K562 (cell line): ENCODE measurements around the gene LIMS1. TPM values are rescaled to one million over a fixed set of nuclear protein-coding genes. Genes with fewer than 3 reads are reported as not detected.

Experiments
- ATAC-seq: fragments of 200-7000 bp; cut with Tn5 transposase; 3 replicates; pipeline ENCODE4 v1.9.1; 2020; ENCODE audit warnings: moderate library complexity
- BruUV-seq: library from RNA; stranded (reverse); fragments of 400-500 nt; replicated peaks from 2 replicates; lab custom pipeline; 2021; lab: Mats Ljungman, UMichigan
- CTCF ChIA-PET: fragments of 300-600 bp; formaldehyde crosslinking; extraction: SDS; loops from one replicate; lab custom pipeline; 2021; ENCODE audit warnings: low intra/inter-chr PET ratio; lab: Yijun Ruan, JAX
- POLR2A ChIA-PET: fragments of 300-600, 350-650 bp; sonication (Branson Sonifier 250); formaldehyde crosslinking; extraction: SDS; loops from one replicate; lab custom pipeline; 2021; ENCODE audit warnings: antibody characterized with exemption, inconsistent platforms; lab: Yijun Ruan, JAX
- DNase-seq, 4 experiments: peaks; one replicate each; pipeline versions ENCODE4 v3.0.0 to v3.0.0-alpha.2; 2011 to 2018; ENCODE audit warnings: low spot score in 3 of 4, mixed read lengths in 3 of 4; ENCODE audit errors: extremely low read depth in 1 of 4
- FAIRE-seq: peaks from 2 replicates; lab custom pipeline; 2011; peaks lifted over from hg19 to GRCh38; lab: Jason Lieb, UNC
- H2AFZ ChIP-seq: 2 replicates; pipeline ENCODE4 v1.6.0; 2011; ENCODE audit warnings: low read depth, low read length, control low read depth, inconsistent platforms
- H3K27ac ChIP-seq: fragments of 200-600 bp; 3 replicates; pipeline ENCODE4 v1.8.0; 2011; ENCODE audit warnings: low read depth, mild to moderate bottlenecking, control low read depth, inconsistent platforms, low read length, moderate library complexity, mixed read lengths; ENCODE audit errors: extremely low read depth
- H3K27me3 ChIP-seq, 2 experiments: fragments of 300-600 bp in 1 of 2; 2 replicates in 1 of 2; 3 replicates in 1 of 2; pipeline versions ENCODE4 v1.6.0 to v1.8.0; 2011; ENCODE audit warnings: inconsistent platforms in 2 of 2, low read length in 2 of 2, mild to moderate bottlenecking in 1 of 2, mixed read lengths in 1 of 2, moderate library complexity in 1 of 2; ENCODE audit not compliant: control insufficient read depth in 2 of 2, insufficient read depth in 2 of 2
- H3K36me3 ChIP-seq: fragments of 300-600 bp; 3 replicates; pipeline ENCODE4 v1.8.0; 2011; ENCODE audit warnings: mild to moderate bottlenecking, low read length, inconsistent platforms; ENCODE audit not compliant: control insufficient read depth, insufficient read depth
- H3K4me1 ChIP-seq, 2 experiments: fragments of 200-600 bp in 1 of 2; replicated peaks in 1 of 2; 2 replicates in 1 of 2; 3 replicates in 1 of 2; pipeline versions ENCODE4 v1.5.1 to v1.8.0; 2011; ENCODE audit warnings: inconsistent platforms in 2 of 2, low read length in 2 of 2, mild to moderate bottlenecking in 1 of 2, mixed read lengths in 1 of 2, moderate library complexity in 1 of 2; ENCODE audit not compliant: control insufficient read depth in 2 of 2, insufficient read depth in 2 of 2
- H3K4me2 ChIP-seq: 2 replicates; pipeline ENCODE4 v1.6.1; 2011; ENCODE audit warnings: low read length, control low read depth, inconsistent platforms, mixed read lengths; ENCODE audit not compliant: insufficient read depth
- H3K4me3 ChIP-seq: fragments of 200-600 bp; sonication (generic), shearing (Covaris generic); 2 replicates; pipeline ENCODE4 v1.5.1; 2016; ENCODE audit warnings: control low read depth, inconsistent platforms
- H3K79me2 ChIP-seq: fragments of 200-600 bp; 3 replicates; pipeline ENCODE4 v1.8.0; 2011; ENCODE audit warnings: low read length, inconsistent platforms; ENCODE audit not compliant: control insufficient read depth, insufficient read depth
- H3K9ac ChIP-seq, 2 experiments: 2 replicates each; pipeline versions ENCODE4 v1.6.0 to v1.6.1; 2011; ENCODE audit warnings: low read depth in 2 of 2, low read length in 2 of 2, control low read depth in 1 of 2, inconsistent platforms in 1 of 2, mild to moderate bottlenecking in 1 of 2, mixed read lengths in 1 of 2; ENCODE audit not compliant: insufficient read depth in 1 of 2
- H3K9me1 ChIP-seq: one replicate; pipeline ENCODE4 v1.6.0; 2011; ENCODE audit warnings: inconsistent platforms, mild to moderate bottlenecking, low read length, moderate library complexity; ENCODE audit not compliant: control insufficient read depth, insufficient read depth
- H3K9me3 ChIP-seq: replicated peaks from 2 replicates; pipeline ENCODE4 v1.5.1; 2011; ENCODE audit warnings: low read depth, low read length, inconsistent platforms; ENCODE audit not compliant: control insufficient read depth, insufficient read depth
- H4K20me1 ChIP-seq: replicated peaks from 2 replicates; pipeline ENCODE4 v1.6.1; 2011; ENCODE audit warnings: low read length, inconsistent platforms, mixed read lengths; ENCODE audit not compliant: control insufficient read depth, insufficient read depth
- EZH2 ChIP-seq: IDR thresholded peaks from 2 replicates; pipeline ENCODE4 v1.6.1; 2012; ENCODE audit warnings: low read depth, mild to moderate bottlenecking, inconsistent platforms, low read length, borderline replicate concordance
- NCOA4 ChIP-seq: fragments of 450-650 bp; IDR thresholded peaks from 2 replicates; pipeline ENCODE4 v1.6.1; 2018; ENCODE audit warnings: mild to moderate bottlenecking; ENCODE audit not compliant: partially characterized antibody
- WGBS: fragments of 100-300 bp; shearing (Covaris generic); methylation state at CpG from one replicate; pipeline ENCODE4 v1.1.6; 2016; ENCODE audit warnings: low coverage, mixed read lengths; ENCODE audit not compliant: insufficient coverage; ENCODE audit errors: missing lambda C conversion rate; 5-methylcytosine and 5-hydroxymethylcytosine counted together
- in situ Hi-C: fragments of 300-500 bp; cut with MboI; formaldehyde crosslinking; loops from 4 replicates; pipeline ENCODE4 v1.15.0; 2018; ENCODE audit warnings: inconsistent platforms, mixed read lengths
- intact Hi-C: fragments of 100-400 bp; cut with micrococcal nuclease; formaldehyde crosslinking; loops from 2 replicates; pipeline ENCODE4 v1.14.2; 2022
- polyA plus RNA-seq, 8 experiments: library from polyadenylated mRNA; depleted of rRNA in 4 of 8; stranded (reverse) in 5 of 8; unstranded in 3 of 8; fragments of >200 nt; fragmentation: Nextera tagmentation in 2 of 8; fragmentation: Illumina TruSeq in 1 of 8; extraction: Ambion mirVana in 2 of 8; extraction: Trizol in 1 of 8; gene quantifications; 2 replicates each; pipeline versions ENCODE4 v1.2.1 to v1.2.3, GENCODE V29; 2011 to 2014; ENCODE audit warnings: inconsistent platforms in 1 of 8, missing spikeins in 1 of 8
- total RNA-seq, 7 experiments: library from RNA; depleted of rRNA in 6 of 7; stranded (reverse); fragments of >200 nt in 6 of 7; fragmentation: Illumina TruSeq in 2 of 7; extraction: Trizol in 2 of 7; gene quantifications; 2 replicates each; pipeline versions ENCODE4 v1.2.1 to v1.2.3, GENCODE V29; 2011 to 2021; ENCODE audit warnings: low replicate concordance in 1 of 7

Gene LIMS1
- total and polyA plus RNA-seq, 9 of the 15 experiments (the other 6 are each of a cell fraction or from before 2014, with no cell fraction given) = 52.8 to 134 (median 81.0) TPM

GRCh38 chr2:108617617-108618016, 83.3 kb downstream of the LIMS1 start:
- CTCF ChIA-PET = no interaction called here
- Histone ChIP-seq H3K9me3 (no peaks in the 10 kb centered on the region), H3K9ac (no peak overlapping the region; a peak in 2 of 4 replicates), H3K4me2 (no peak overlapping the region), H3K36me3 (no peaks in the 10 kb centered on the region; the same call in 1 of the 3 replicates), H3K79me2 (peaks cover 98% of the 10 kb centered on the region), H3K27me3 (no peaks in the 10 kb centered on the region; a peak in 1 of 5 replicates), H3K9me1 (peaks cover 3% of the 10 kb centered on the region), H4K20me1 (peaks cover 11% of the 10 kb centered on the region), H3K4me1 (peaks cover 29 to 80% of the 10 kb centered on the region in 2 experiments), H3K27ac (no peak overlapping the region), H2AFZ (no peak overlapping the region), H3K4me3 (no peak overlapping the region)
- ATAC-seq = no peak
- BruUV-seq = no TSS peak
- FAIRE-seq = no peak
- POLR2A ChIA-PET = interaction anchor here (1.0 to 4.0 kb wide), 4 partner anchors 12 to 76 kb away, joined by 3 to 16 read pairs (median 4); no protein-coding TSS in a partner anchor
- DNase-seq = no peak
- WGBS = 81% methylated on average over 2 of the region's 2 CpGs
- in situ Hi-C loops (no loop called here), intact Hi-C loops (loop anchor here (10.0 kb wide), 1 partner anchor 873 kb away; no protein-coding TSS in a partner anchor)
- TF ChIP-seq NCOA4 = no peak

GRCh38 chr2:108619925-108620620, 85.8 kb downstream of the LIMS1 start:
- H3K27ac ChIP-seq = peak overlapping the region; percentile 83
- no peak for FAIRE-seq
- intact Hi-C loops (loop anchor here (10.0 kb wide), 1 partner anchor 875 kb away; no protein-coding TSS in a partner anchor), in situ Hi-C loops (no loop called here)
- peaks cover 98% of the 10 kb centered on the region for H3K79me2 ChIP-seq
- H3K36me3 ChIP-seq = no peaks in the 10 kb centered on the region; the same call in 2 of the 3 replicates
- no peak for TF ChIP-seq EZH2
- peak; percentile 4; the same call in 2 of the 3 replicates for ATAC-seq
- WGBS = 55% methylated on average over 8 of the region's 8 CpGs
- H4K20me1 ChIP-seq = peaks cover 6% of the 10 kb centered on the region
- ChIA-PET CTCF (no interaction called here), POLR2A (interaction anchor here (0.9 to 1.5 kb wide), 3 partner anchors 8 to 32 kb away, joined by 5 to 8 read pairs (median 6); no protein-coding TSS in a partner anchor)
- BruUV-seq = no TSS peak
- H3K4me2 ChIP-seq = peak overlapping the region; percentile 87
- 0 out of 2 replicates have a peak overlapping the region, but pooled peaks have one; percentile 2 for H2AFZ ChIP-seq
- H3K4me1 ChIP-seq = peaks cover 19 to 68% of the 10 kb centered on the region in 2 experiments
- H3K9me3 ChIP-seq = no peaks in the 10 kb centered on the region
- H3K9me1 ChIP-seq = no peaks in the 10 kb centered on the region
- H3K4me3 ChIP-seq = no peak overlapping the region
- no peak for DNase-seq
- H3K27me3 ChIP-seq = no peaks in the 10 kb centered on the region
- peak overlapping the region in 1 of 2 experiments; percentile 42; a peak in 2 of 4 replicates for H3K9ac ChIP-seq
